KBM-7 (cell line): ENCODE results near the gene TBCD.
"Not testable (repeated sequence)": the region's sequence is repeated elsewhere in the genome, so short reads cannot be mapped to it uniquely, and the experiment has no call there.

Experiments
- DNase-seq: peaks from one replicate; pipeline ENCODE4 v3.0.0-alpha.2; 2015
- in situ Hi-C: fragments of 300-500 bp; cut with MboI; formaldehyde crosslinking; loops from 2 replicates; pipeline ENCODE4 v1.14.3; 2020; ENCODE audit warnings: low sequenced_read_pairs, low pct_unique_long_range_greater_than_20kb, mixed read lengths

Gene TBCD

DNA sequence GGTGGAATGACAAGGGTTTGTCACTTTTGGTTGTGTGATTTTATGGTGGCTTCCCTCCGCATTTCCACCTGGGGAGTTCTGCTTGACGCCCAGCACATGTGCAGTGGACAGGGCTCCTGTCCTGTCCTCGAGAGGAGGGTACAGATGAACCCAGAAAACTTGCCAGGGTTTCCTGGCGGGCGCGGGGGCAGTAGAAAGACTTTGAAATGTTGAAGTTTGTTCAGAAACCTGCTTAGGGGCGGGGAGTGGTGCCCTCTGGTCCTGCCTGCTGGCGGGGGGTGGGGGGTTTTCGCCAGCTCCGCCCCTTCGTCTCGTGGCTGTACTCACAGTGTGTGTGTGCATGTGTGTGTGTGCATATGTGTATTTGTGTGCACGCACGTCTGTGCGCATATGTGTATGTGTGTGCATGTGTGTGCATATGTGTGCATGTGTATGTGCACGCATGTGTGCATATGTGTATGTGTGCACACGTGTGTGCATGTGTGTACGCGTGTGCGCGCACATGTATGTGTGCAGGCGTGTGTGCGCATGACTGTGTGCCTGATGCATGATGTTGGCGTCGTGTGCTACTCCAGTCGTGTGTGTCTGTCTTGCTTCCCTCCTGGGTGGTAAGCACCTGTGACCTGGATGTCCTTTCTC lies 28.6 kb upstream of the TBCD start:
- in situ Hi-C loops = no loop called here
- DNase-seq = no peak

- no peak for DNase-seq
- in situ Hi-C loops = no loop called here
Observed at GRCh38 chr17:82726427-82726826, 25.4 kb upstream of the TBCD start.

- in situ Hi-C loops = no loop called here
- no peak for DNase-seq
Observed at GRCh38 chr17:82729479-82730260, 22.2 kb upstream of the TBCD start.

GRCh38 chr17:82732118-82732743 lies 19.6 kb upstream of the TBCD start:
- in situ Hi-C loops = no loop called here
- no peak for DNase-seq

GRCh38 chr17:82734987-82735866 lies 16.6 kb upstream of the TBCD start, which contains the start of gene FN3K:
Gene FN3K, plus strand, starts transcription at chr17:82735615. Its CDS starts 22 bp downstream, at chr17:82735637.
- in situ Hi-C loops = no loop called here
- DNase-seq = peak; percentile 53

DNA sequence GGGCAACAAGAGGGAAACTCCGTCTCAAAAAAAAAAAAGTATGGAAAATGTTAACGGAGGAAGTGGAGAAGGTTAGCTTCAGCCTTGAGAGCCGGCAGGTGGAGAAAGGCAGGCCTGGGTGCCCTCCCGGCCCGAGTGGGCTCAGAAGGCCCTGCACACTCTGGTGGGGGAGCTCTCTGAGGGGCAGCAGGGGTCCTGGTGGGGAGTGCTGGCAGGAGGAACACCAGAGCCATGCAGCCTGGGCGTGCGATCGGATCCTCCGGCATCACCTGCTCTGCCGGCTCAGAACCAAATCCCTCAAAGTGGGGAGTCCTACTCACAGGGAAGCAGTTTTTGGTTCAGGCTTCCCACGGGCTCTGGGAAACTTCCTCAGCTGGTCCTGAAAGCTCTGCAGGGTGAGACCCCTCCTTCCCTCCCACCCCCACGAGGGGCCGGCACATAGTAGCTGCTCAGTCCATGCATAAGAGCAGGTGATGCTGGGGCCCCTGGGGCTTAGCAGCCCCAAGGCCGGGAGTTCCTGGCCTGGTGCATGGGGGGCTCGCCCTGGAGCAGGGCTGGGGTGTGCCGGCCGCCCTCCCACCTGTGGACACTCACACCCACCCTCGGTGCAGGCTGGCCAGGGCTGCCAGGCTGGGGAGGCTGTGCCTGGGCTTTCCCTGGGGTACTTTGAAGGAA lies 15.2 kb upstream of the TBCD start:
- DNase-seq = no peak
- in situ Hi-C loops = no loop called here

DNA sequence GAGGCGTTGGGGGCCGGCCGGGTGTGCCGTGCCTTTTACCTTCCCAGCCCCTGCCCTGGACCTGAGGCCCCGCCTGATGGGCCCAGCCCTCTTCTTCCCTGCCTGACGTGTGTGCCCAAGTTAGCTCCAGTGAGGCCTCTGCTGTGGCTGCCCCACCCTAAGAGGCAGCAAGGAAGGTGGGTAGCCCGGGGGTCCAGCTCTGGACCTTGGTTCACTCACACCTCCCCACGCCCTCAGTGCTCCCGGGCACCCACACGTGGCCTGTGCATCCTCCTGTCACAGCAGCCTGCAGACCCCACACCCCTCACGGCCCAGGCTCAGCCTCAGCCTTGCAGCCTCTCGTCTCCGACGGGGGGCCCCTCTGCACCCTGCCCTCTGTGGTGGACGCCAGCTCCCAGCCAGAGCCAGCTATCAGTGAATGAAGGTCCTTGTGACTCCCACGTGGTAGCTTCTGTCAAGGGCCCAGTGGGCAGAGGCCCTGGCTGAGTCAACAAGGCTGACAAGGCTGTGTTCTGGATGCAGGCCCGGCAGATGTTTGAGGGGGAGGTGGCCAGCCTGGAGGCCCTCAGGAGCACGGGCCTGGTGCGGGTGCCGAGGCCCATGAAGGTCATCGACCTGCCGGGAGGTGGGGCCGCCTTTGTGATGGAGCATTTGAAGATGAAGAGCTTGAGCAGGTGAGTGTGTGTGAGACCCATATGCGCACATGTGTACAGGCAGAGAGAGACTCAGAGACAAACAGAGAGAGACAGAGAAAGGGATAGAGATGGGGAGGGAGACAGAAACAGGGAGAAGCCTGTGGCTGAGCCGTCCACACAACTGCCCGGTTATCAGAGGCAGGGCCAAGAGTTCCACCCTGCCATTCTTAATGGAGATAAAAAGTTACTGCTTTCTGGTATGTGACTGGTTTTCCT lies 13.6 kb upstream of the TBCD start:
- DNase-seq = no peak
- in situ Hi-C loops = no loop called here

GRCh38 chr17:82740906-82741759 lies 10.7 kb upstream of the TBCD start:
- in situ Hi-C loops = no loop called here
- no peak for DNase-seq

DNA sequence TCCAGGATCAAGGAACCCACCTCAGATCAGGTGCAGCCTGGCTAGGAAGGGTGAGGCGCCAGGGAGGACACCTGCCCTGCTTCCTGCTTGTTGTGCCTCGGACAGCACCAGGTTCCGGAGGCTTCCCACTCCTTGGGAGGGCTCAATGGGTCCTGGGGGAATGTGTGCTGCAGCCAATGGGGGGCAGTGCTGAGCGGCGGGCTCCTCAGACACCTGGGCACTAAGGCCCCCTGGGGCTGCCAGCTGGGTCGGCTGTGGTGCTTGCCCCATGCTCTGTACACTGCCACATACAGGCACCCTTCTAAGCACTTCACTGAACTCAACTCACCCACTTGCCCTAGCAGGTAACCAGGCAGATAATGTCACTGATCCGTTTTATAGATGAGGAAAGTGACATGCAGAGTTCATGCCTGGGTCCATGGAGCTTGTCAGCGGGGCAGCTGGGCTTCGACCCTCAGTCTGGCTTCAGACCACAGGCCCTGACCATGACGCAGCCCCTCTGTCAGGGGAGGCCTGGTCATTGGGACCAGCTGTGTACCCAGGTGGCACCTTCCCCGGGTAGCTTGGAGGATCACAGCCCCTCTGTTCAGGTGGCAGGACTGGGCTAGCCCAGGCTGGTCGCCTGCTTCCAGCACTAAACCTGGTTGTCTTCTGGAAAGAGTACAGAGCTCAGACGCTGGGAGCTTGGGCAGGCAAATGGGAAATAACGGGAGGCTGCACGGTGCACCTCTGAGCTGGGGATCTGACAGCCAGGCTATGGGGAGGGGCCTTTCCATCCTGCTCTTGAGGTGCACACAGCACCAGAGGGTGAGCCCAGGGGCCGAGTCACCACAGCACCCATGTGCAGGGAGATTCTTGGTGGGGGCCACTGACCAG lies 8.3 kb upstream of the TBCD start:
- no peak for DNase-seq
- in situ Hi-C loops = no loop called here

- in situ Hi-C loops = not testable (repeated sequence)
Observed at GRCh38 chr17:82744736-82745135, 7.1 kb upstream of the TBCD start.

GRCh38 chr17:82745524-82745923 lies 6.3 kb upstream of the TBCD start:
- in situ Hi-C loops = no loop called here
- DNase-seq = no peak

More at GRCh38 chr17:82744736-82745135, 7.1 kb upstream of the TBCD start:
- not testable (repeated sequence) for DNase-seq

DNA sequence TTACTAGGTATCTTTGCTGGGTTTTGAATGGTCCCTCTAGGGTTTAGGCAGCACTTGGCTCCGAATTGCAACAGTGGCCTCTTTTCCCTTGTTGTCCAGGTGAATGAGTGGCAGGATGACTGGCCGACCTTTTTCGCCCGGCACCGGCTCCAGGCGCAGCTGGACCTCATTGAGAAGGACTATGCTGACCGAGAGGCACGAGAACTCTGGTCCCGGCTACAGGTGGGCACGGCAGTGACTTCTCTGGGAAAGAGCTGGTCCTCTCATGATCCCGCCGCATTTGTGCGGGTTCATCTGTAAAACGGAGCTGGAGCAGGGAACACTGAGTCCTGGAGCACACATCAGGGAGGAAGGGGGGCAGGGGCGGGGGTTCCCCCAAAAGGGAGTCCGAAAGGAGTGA lies 3.1 kb upstream of the TBCD start:
- in situ Hi-C loops = no loop called here
- DNase-seq = no peak

- DNase-seq = no peak
- in situ Hi-C loops = no loop called here
Observed at GRCh38 chr17:82750241-82750908, 1.5 kb upstream of the TBCD start.

DNA sequence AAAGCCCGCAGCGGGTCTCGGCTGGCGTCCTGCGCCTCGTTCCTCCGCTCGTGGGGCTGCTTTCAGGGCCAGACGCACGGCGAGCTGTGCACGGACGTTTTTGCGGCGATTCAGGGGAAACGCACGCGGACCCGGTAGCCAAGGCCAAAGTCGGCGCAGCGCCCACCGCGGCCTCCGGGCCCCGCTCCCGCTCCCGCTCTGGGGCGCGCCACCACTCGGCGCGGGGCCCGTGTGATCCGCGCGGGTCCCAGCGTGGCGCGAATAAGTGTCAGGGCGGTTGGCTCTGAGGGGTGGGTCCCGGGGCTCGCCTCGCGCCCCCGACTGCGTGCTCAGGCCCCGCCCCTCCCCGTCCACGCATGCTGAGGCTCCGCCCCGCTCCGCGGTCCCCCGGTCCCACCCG lies 694 bp upstream of the TBCD start:
- DNase-seq = no peak
- in situ Hi-C loops = no loop called here

GRCh38 chr17:82752371-82753200 lies 721 bp downstream of the TBCD start:
- peak; percentile 20 for DNase-seq
- in situ Hi-C loops = no loop called here
